Parathyroid adenoma (tissue), 2 donors: ENCODE results near the gene SATL1.

Experiments
- H2AFZ ChIP-seq: fragments of 300-600 bp; sonication (generic); one replicate; pipeline ENCODE4 v1.7.0; 2017; ENCODE audit warnings: antibody characterized with exemption, mild to moderate bottlenecking
- H3K27ac ChIP-seq: fragments of 300-600 bp; sonication (generic); one replicate; pipeline ENCODE4 v1.7.0; 2017
- H3K27me3 ChIP-seq: fragments of 300-600 bp; sonication (generic); one replicate; pipeline ENCODE4 v1.7.0; 2017; ENCODE audit warnings: low read length; ENCODE audit not compliant: control insufficient read depth, insufficient read depth
- H3K36me3 ChIP-seq: fragments of 300-600 bp; sonication (generic); one replicate; pipeline ENCODE4 v1.7.0; 2017; ENCODE audit warnings: low read length; ENCODE audit not compliant: control insufficient read depth, insufficient read depth
- H3K4me1 ChIP-seq: fragments of 300-600 bp; sonication (generic); one replicate; pipeline ENCODE4 v1.7.0; 2017; ENCODE audit warnings: control low read depth
- H3K4me2 ChIP-seq: fragments of 300-600 bp; sonication (generic); one replicate; pipeline ENCODE4 v1.7.0; 2017; ENCODE audit warnings: low read length
- H3K4me3 ChIP-seq: fragments of 300-600 bp; sonication (generic); one replicate; pipeline ENCODE4 v1.7.0; 2017; ENCODE audit warnings: low read depth, low read length
- H3K79me2 ChIP-seq: fragments of 300-600 bp; sonication (generic); one replicate; pipeline ENCODE4 v1.7.0; 2017; ENCODE audit warnings: control low read depth
- H3K9ac ChIP-seq: fragments of 300-600 bp; sonication (generic); one replicate; pipeline ENCODE4 v1.7.0; 2017; ENCODE audit warnings: mild to moderate bottlenecking
- H3K9me3 ChIP-seq: fragments of 300-600 bp; sonication (generic); one replicate; pipeline ENCODE4 v1.7.0; 2017; ENCODE audit warnings: low read length; ENCODE audit not compliant: control insufficient read depth
- CTCF ChIP-seq: fragments of 300-600 bp; sonication (generic); IDR thresholded peaks from one replicate; pipeline ENCODE4 v1.7.0; 2017; ENCODE audit warnings: antibody characterized with exemption, mild to moderate bottlenecking
- donor health status: primary hyperparathyroidism.

SATL1 gene

GRCh38 chrX:85111347-85111746, 132.2 kb downstream of the SATL1 start:
- H3K36me3 ChIP-seq: no peaks in the 10 kb centered on the region
- H2AFZ ChIP-seq: no peak overlapping the region
- H3K79me2 ChIP-seq: no peaks in the 10 kb centered on the region
- no peak overlapping the region for H3K4me3 ChIP-seq
- H3K27me3 ChIP-seq: no peaks in the 10 kb centered on the region
- H3K9ac ChIP-seq: no peak overlapping the region
- TF ChIP-seq CTCF: peak; percentile 52
- H3K27ac ChIP-seq: no peak overlapping the region
- H3K4me2 ChIP-seq: no peak overlapping the region
- no peaks in the 10 kb centered on the region for H3K4me1 ChIP-seq
- H3K9me3 ChIP-seq: no peaks in the 10 kb centered on the region

- Histone ChIP-seq H3K9me3 (no peaks in the 10 kb centered on the region), H2AFZ (no peak overlapping the region), H3K9ac (no peak overlapping the region), H3K4me1 (no peaks in the 10 kb centered on the region), H3K4me2 (no peak overlapping the region), H3K36me3 (no peaks in the 10 kb centered on the region), H3K27me3 (no peaks in the 10 kb centered on the region), H3K79me2 (no peaks in the 10 kb centered on the region), H3K27ac (no peak overlapping the region), H3K4me3 (no peak overlapping the region)
- no peak for TF ChIP-seq CTCF
Measured at GRCh38 chrX:85109235-85109634, 134.3 kb downstream of the SATL1 start.

- Histone ChIP-seq H3K9ac (no peak overlapping the region), H3K36me3 (no peaks in the 10 kb centered on the region), H3K27me3 (no peaks in the 10 kb centered on the region), H2AFZ (no peak overlapping the region), H3K27ac (no peak overlapping the region), H3K4me2 (no peak overlapping the region), H3K9me3 (no peaks in the 10 kb centered on the region), H3K4me1 (no peaks in the 10 kb centered on the region), H3K79me2 (no peaks in the 10 kb centered on the region), H3K4me3 (no peak overlapping the region)
- TF ChIP-seq CTCF: no peak
Measured at GRCh38 chrX:85108165-85108564, 135.4 kb downstream of the SATL1 start.

- H3K4me1 ChIP-seq: no peaks in the 10 kb centered on the region
- H3K36me3 ChIP-seq: no peaks in the 10 kb centered on the region
- no peaks in the 10 kb centered on the region for H3K27me3 ChIP-seq
- no peaks in the 10 kb centered on the region for H3K9me3 ChIP-seq
- no peak overlapping the region for H3K9ac ChIP-seq
- no peak overlapping the region for H3K4me2 ChIP-seq
- TF ChIP-seq CTCF: no peak
- no peak overlapping the region for H2AFZ ChIP-seq
- H3K4me3 ChIP-seq: no peak overlapping the region
- H3K79me2 ChIP-seq: no peaks in the 10 kb centered on the region
- H3K27ac ChIP-seq: no peak overlapping the region
Measured at GRCh38 chrX:85107407-85107806, 136.2 kb downstream of the SATL1 start.

GRCh38 chrX:85089321-85089840, 154.2 kb downstream of the SATL1 start:
- H3K9ac ChIP-seq: no peak overlapping the region
- no peaks in the 10 kb centered on the region for H3K27me3 ChIP-seq
- no peaks in the 10 kb centered on the region for H3K9me3 ChIP-seq
- no peak overlapping the region for H2AFZ ChIP-seq
- H3K27ac ChIP-seq: no peak overlapping the region
- TF ChIP-seq CTCF: no peak
- no peaks in the 10 kb centered on the region for H3K36me3 ChIP-seq
- no peaks in the 10 kb centered on the region for H3K79me2 ChIP-seq
- H3K4me3 ChIP-seq: no peak overlapping the region
- H3K4me2 ChIP-seq: no peak overlapping the region
- H3K4me1 ChIP-seq: no peaks in the 10 kb centered on the region
